ENCODE results near the gene MBD3L5. TPM values are rescaled to one million over a fixed set of nuclear protein-coding genes. Genes with fewer than 3 reads are reported as not detected.
"Not testable (repeated sequence)": the region's sequence is repeated elsewhere in the genome, so short reads cannot be mapped to it uniquely, and the experiment has no call there.

Gene MBD3L5
- total RNA-seq, 4 donors from 2014 or later: not detected

GRCh38 chr19:7058576-7058975, 28.2 kb downstream of the MBD3L5 start, which contains the start of gene MBD3L3:
MBD3L3 (minus strand) TSS chr19:7058676; CDS start chr19:7058605, 71 bp downstream.
- H3K4me3 ChIP-seq; DNase-seq (ENCODE audit: extremely low spot score); H3K27ac ChIP-seq (replicated peaks in 1 of 4); H3K9me3 ChIP-seq; H3K4me1 ChIP-seq; H3K27me3 ChIP-seq; H3K36me3 ChIP-seq; intact Hi-C loops (cut with DNase I): not testable (repeated sequence)
- WGBS: no CpG with 5 or more reads among the region's 8 CpGs

DNA sequence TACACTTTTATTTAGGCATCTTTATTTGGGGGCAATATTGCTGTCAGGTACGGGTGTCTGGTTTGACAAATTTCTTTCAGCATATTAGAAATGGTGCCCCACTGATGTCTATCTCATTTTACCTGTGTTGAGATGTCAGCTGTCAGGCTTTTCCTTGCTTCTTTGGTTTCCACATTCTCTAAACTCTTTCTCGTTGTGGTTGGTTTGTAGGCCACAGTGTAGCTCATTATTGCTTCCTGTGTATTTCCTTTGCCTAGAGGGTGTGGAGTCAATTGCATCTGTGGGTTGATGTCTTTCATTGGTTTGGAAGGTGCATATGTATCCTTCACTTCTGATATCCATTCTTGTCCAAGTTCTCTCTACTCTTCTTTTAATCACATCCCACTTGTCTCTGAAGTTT, 29.6 kb downstream of the MBD3L5 start:
- not testable (repeated sequence) for H3K9me3 ChIP-seq; H3K27me3 ChIP-seq; DNase-seq (ENCODE audit: extremely low spot score); H3K27ac ChIP-seq (replicated peaks in 1 of 4); H3K4me3 ChIP-seq; H3K36me3 ChIP-seq; H3K4me1 ChIP-seq
- intact Hi-C loops (cut with DNase I): loop anchor here (10.0 kb wide), 1 partner anchor 315 kb away; no protein-coding TSS in a partner anchor
- 75% methylated on average over 2 of the region's 2 CpGs for WGBS

DNA sequence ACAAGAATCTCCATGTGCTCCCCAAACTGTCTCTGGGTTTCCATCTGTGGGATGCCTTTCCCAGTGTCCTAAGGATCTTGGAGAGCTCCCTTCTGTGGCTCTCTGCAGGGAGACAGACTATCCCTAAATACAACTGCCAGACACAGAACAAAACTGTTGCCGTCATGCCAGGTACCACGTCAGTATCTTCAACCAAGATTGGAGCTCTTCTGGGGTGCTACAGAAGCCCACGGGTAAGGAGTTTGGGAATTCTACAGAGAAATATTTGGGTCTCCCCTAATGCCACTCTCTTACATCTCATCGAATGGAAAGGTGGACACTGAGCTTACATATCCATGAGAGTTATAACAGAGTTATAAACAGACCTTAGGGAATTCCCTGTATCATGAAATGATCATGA, 33.0 kb downstream of the MBD3L5 start:
- 74% methylated on average over 4 of the region's 4 CpGs for WGBS
- intact Hi-C loops (cut with DNase I): loop anchor here (10.0 kb wide), 1 partner anchor 319 kb away; no protein-coding TSS in a partner anchor
- no peaks in the 10 kb centered on the region for H3K36me3 ChIP-seq
- no peaks in the 10 kb centered on the region for H3K9me3 ChIP-seq
- no peaks in the 10 kb centered on the region for H3K4me1 ChIP-seq
- H3K27me3 ChIP-seq: no peaks in the 10 kb centered on the region
- TF ChIP-seq, protein P1, sequence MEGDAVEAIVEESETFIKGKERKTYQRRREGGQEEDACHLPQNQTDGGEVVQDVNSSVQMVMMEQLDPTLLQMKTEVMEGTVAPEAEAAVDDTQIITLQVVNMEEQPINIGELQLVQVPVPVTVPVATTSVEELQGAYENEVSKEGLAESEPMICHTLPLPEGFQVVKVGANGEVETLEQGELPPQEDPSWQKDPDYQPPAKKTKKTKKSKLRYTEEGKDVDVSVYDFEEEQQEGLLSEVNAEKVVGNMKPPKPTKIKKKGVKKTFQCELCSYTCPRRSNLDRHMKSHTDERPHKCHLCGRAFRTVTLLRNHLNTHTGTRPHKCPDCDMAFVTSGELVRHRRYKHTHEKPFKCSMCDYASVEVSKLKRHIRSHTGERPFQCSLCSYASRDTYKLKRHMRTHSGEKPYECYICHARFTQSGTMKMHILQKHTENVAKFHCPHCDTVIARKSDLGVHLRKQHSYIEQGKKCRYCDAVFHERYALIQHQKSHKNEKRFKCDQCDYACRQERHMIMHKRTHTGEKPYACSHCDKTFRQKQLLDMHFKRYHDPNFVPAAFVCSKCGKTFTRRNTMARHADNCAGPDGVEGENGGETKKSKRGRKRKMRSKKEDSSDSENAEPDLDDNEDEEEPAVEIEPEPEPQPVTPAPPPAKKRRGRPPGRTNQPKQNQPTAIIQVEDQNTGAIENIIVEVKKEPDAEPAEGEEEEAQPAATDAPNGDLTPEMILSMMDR (IDR thresholded peaks at IDR 0.05): no peak
- TF ChIP-seq POLR2A (IDR thresholded peaks at IDR 0.05; ENCODE audit: low read depth) (no peak), EP300 (IDR thresholded peaks at IDR 0.05) (no peak), POLR2AphosphoS5 (IDR thresholded peaks at IDR 0.05) (no peak)
- H3K4me3 ChIP-seq: no peak overlapping the region
- H3K27ac ChIP-seq (replicated peaks in 1 of 4): no peak overlapping the region
- DNase-seq (ENCODE audit: extremely low spot score): no peak

DNA sequence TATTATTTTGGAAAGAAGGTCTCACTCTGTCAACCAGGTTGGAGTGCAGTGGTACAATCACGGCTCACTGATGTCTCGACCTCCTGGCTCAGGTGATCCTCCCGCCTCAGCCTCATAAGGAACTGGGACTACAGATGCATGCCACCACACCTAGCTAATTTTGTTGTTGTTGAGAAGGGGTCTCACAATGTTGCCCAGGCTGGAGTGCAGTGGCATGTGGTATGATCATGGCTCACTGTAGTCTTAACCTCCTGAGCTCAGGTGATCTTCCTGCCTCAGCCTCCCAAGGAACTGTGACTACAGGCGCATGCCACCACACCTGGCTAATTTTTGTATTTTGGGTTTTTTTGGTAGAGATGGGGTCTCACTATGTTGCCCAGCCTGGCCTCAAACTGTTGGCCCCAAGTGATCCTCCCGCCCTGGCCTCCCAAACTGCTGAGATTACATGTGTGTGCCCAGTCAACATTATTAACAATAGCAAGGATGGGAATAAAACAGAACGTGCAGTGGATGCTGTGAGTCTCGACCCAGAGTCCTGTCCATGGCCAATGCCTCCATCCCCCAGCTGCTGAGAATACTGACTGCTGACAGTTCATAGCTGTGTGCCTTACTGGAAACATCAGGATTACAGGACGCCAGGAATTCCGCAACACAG, 33.5 kb downstream of the MBD3L5 start:
- Histone ChIP-seq H3K27me3 (no peaks in the 10 kb centered on the region), H3K36me3 (no peaks in the 10 kb centered on the region), H3K9me3 (no peaks in the 10 kb centered on the region), H3K27ac (replicated peaks in 1 of 4) (no peak overlapping the region), H3K4me3 (no peak overlapping the region), H3K4me1 (peaks cover 0 to 3% (median 1%) of the 10 kb centered on the region in 4 donors)
- TF ChIP-seq EP300 (IDR thresholded peaks at IDR 0.05) (no peak), POLR2AphosphoS5 (IDR thresholded peaks at IDR 0.05) (no peak), POLR2A (IDR thresholded peaks at IDR 0.05; ENCODE audit: low read depth) (no peak)
- TF ChIP-seq, protein P1 (IDR thresholded peaks at IDR 0.05): no peak
- DNase-seq (ENCODE audit: extremely low spot score): no peak
- WGBS: 96% methylated on average over 9 of the region's 9 CpGs
- intact Hi-C loops (cut with DNase I): loop anchor here (10.0 kb wide), 1 partner anchor 319 kb away; no protein-coding TSS in a partner anchor

- TF ChIP-seq, protein P1 (IDR thresholded peaks at IDR 0.05): peak; percentile 8 to 30 (median 27)
- not testable (repeated sequence) for H3K27me3 ChIP-seq; H3K4me3 ChIP-seq; DNase-seq (ENCODE audit: extremely low spot score); H3K9me3 ChIP-seq; H3K27ac ChIP-seq (replicated peaks in 1 of 4)
- Histone ChIP-seq H3K4me1 (peaks cover 11 to 22% (median 14%) of the 10 kb centered on the region in 4 donors), H3K36me3 (peaks cover 10 to 16% (median 15%) of the 10 kb centered on the region in 4 donors)
- intact Hi-C loops (cut with DNase I): loop anchor here (10.0 kb wide), 1 partner anchor 322 kb away; no protein-coding TSS in a partner anchor
- WGBS: 36% methylated on average over 9 of the region's 13 CpGs
Observed at GRCh38 chr19:7067122-7067521, 36.7 kb downstream of the MBD3L5 start.

DNA sequence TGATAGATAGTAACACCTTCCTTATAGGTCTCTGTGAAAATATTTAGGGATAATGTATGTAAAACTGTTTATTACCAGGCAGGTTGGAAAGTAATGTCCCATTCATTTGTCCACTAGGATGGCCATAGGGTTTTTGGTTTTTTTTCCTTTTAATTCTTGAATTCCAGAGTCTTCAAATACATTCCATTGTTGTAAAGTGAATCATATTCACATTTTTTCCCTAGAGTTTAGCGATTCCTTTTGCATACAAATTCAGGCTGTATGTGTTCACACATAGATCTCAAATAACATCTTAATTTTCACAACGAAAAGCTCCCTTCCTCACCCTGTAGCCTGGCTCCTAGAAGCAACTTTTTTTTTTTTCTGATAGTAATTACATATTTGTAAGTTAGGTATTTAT, 37.3 kb downstream of the MBD3L5 start:
- 83% methylated on average over 2 of the region's 2 CpGs for WGBS

More for the DNA sequence above, 37.3 kb downstream of the MBD3L5 start:
- no peak for DNase-seq (ENCODE audit: extremely low spot score)
- Histone ChIP-seq H3K36me3 (peaks cover 16 to 22% (median 21%) of the 10 kb centered on the region in 4 donors), H3K27ac (replicated peaks in 1 of 4) (no peak overlapping the region), H3K27me3 (no peaks in the 10 kb centered on the region), H3K9me3 (no peaks in the 10 kb centered on the region), H3K4me3 (no peak overlapping the region), H3K4me1 (peaks cover 11 to 22% (median 14%) of the 10 kb centered on the region in 4 donors)
- intact Hi-C loops (cut with DNase I): loop anchor here (10.0 kb wide), 1 partner anchor 323 kb away; no protein-coding TSS in a partner anchor
- TF ChIP-seq POLR2A (IDR thresholded peaks at IDR 0.05; ENCODE audit: low read depth) (no peak), EP300 (IDR thresholded peaks at IDR 0.05) (no peak), POLR2AphosphoS5 (IDR thresholded peaks at IDR 0.05) (no peak)
- TF ChIP-seq, protein P1 (IDR thresholded peaks at IDR 0.05): no peak

All from esophagus muscularis mucosa (tissue), 4 donors.